GM12872 (cell line): ENCODE measurements around the gene TMEM178B.

Source experiments
- CTCF ChIP-seq: IDR thresholded peaks from 3 replicates; pipeline ENCODE4 v1.5.1; 2011; ENCODE audit warnings: low read depth, mild to moderate bottlenecking, low read length, moderate library complexity; ENCODE audit not compliant: insufficient read depth

TMEM178B gene

GRCh38 chr7:141154131-141154732 lies 80.4 kb downstream of the TMEM178B start:
- no peak for TF ChIP-seq CTCF

- no peak for TF ChIP-seq CTCF
Observed at GRCh38 chr7:141156407-141156806, 82.5 kb downstream of the TMEM178B start.

GRCh38 chr7:141157138-141157765 lies 83.4 kb downstream of the TMEM178B start:
- TF ChIP-seq CTCF: no peak

- no peak for TF ChIP-seq CTCF
Observed at GRCh38 chr7:141158561-141158960, 84.7 kb downstream of the TMEM178B start.

- no peak for TF ChIP-seq CTCF
Observed at GRCh38 chr7:141160246-141160860, 86.5 kb downstream of the TMEM178B start.

GRCh38 chr7:141161550-141162535 lies 88.0 kb downstream of the TMEM178B start:
- TF ChIP-seq CTCF: no peak

- no peak for TF ChIP-seq CTCF
Observed at GRCh38 chr7:141165521-141165920, 91.7 kb downstream of the TMEM178B start.
